IMR-90 (cell line): Measurements from ENCODE around the gene TIAM2. TPM values are rescaled to one million over a fixed set of nuclear protein-coding genes. Genes with fewer than 3 reads are reported as not detected.

Source experiments
- ATAC-seq: fragments of 200-7000 bp; cut with Tn5 transposase; 2 replicates; pipeline ENCODE4 v1.9.1; 2020; ENCODE audit warnings: low read depth, mild to moderate bottlenecking, moderate library complexity
- BruUV-seq: library from RNA; stranded (reverse); fragments of 400-500 nt; replicated peaks from 2 replicates; lab custom pipeline; 2021; lab: Mats Ljungman, UMichigan
- CTCF ChIA-PET: fragments of 300-600 bp; formaldehyde crosslinking; extraction: SDS; loops from one replicate; lab custom pipeline; 2021; ENCODE audit warnings: antibody characterized with exemption; lab: Yijun Ruan, JAX
- POLR2A ChIA-PET: fragments of 300-600 bp; sonication (Branson Sonifier 250); formaldehyde crosslinking; loops from one replicate; lab custom pipeline; 2022; ENCODE audit warnings: antibody characterized with exemption; ENCODE audit not compliant: unreplicated experiment; lab: Charles Lee
- DNase-seq: peaks from one replicate; pipeline ENCODE4 v3.0.0; 2013
- H2AFZ ChIP-seq: replicated peaks from 2 replicates; pipeline ENCODE3; 2013; ENCODE audit warnings: low read length, mild to moderate bottlenecking; ENCODE audit not compliant: poor library complexity
- H2AK5ac ChIP-seq: 2 replicates; pipeline ENCODE4 v1.6.1; 2013; ENCODE audit warnings: low read depth, low read length, inconsistent platforms
- H2AK9ac ChIP-seq: replicated peaks from 2 replicates; pipeline ENCODE3; 2013; ENCODE audit warnings: mild to moderate bottlenecking, low read depth, low read length, moderate library complexity; ENCODE audit not compliant: poor library complexity
- H2BK120ac ChIP-seq: 2 replicates; pipeline ENCODE4 v1.6.1; 2013; ENCODE audit warnings: low read depth, low read length, inconsistent platforms
- H2BK15ac ChIP-seq: 3 replicates; pipeline ENCODE4 v1.6.1; 2013; ENCODE audit warnings: low read depth, low read length, inconsistent platforms
- H2BK20ac ChIP-seq: 2 replicates; pipeline ENCODE4 v1.6.1; 2013; ENCODE audit warnings: low read depth, mild to moderate bottlenecking, inconsistent platforms, low read length, moderate library complexity
- H2BK5ac ChIP-seq: 2 replicates; pipeline ENCODE4 v1.6.1; 2013; ENCODE audit warnings: mild to moderate bottlenecking, low read depth, low read length, inconsistent platforms; ENCODE audit not compliant: poor library complexity, severe bottlenecking
- H3K14ac ChIP-seq: replicated peaks from 2 replicates; pipeline ENCODE4 v1.6.1; 2013; ENCODE audit warnings: low read depth, low read length, inconsistent platforms
- H3K18ac ChIP-seq: 2 replicates; pipeline ENCODE4 v1.6.1; 2013; ENCODE audit warnings: low read depth, low read length, control low read depth
- H3K23ac ChIP-seq: 2 replicates; pipeline ENCODE4 v1.6.1; 2013; ENCODE audit warnings: low read depth, low read length, inconsistent platforms
- H3K27ac ChIP-seq: 2 replicates; pipeline ENCODE4 v1.5.1; 2013; ENCODE audit warnings: mild to moderate bottlenecking, control low read depth, low read length; ENCODE audit not compliant: insufficient read depth
- H3K27me3 ChIP-seq: 2 replicates; pipeline ENCODE4 v1.6.1; 2013; ENCODE audit warnings: low read length; ENCODE audit not compliant: control insufficient read depth, insufficient read depth
- H3K36me3 ChIP-seq: 2 replicates; pipeline ENCODE4 v1.6.1; 2013; ENCODE audit warnings: low read length, mixed read lengths; ENCODE audit not compliant: control insufficient read depth, insufficient read depth
- H3K4ac ChIP-seq: 2 replicates; pipeline ENCODE4 v1.6.1; 2013; ENCODE audit warnings: low read depth, low read length, inconsistent platforms
- H3K4me1 ChIP-seq: 2 replicates; pipeline ENCODE4 v1.6.1; 2013; ENCODE audit warnings: low read length, mixed read lengths; ENCODE audit not compliant: control insufficient read depth, insufficient read depth
- H3K4me2 ChIP-seq: 2 replicates; pipeline ENCODE4 v1.6.1; 2013; ENCODE audit warnings: low read depth, mild to moderate bottlenecking, control low read depth, low read length, moderate library complexity
- H3K4me3 ChIP-seq: 2 replicates; pipeline ENCODE4 v1.5.1; 2013; ENCODE audit warnings: low read depth, mild to moderate bottlenecking, control low read depth, low read length, moderate library complexity; ENCODE audit not compliant: insufficient read depth
- H3K56ac ChIP-seq: 2 replicates; pipeline ENCODE4 v1.6.1; 2013; ENCODE audit warnings: low read length, inconsistent platforms; ENCODE audit not compliant: insufficient read depth; ENCODE audit errors: extremely low read depth
- H3K79me1 ChIP-seq, 2 experiments: 2 replicates each; pipeline ENCODE4 v1.6.1; 2013; ENCODE audit warnings: low read length in 2 of 2, inconsistent platforms in 1 of 2, low read depth in 1 of 2
- H3K9ac ChIP-seq: 2 replicates; pipeline ENCODE4 v1.6.1; 2013; ENCODE audit warnings: low read depth, low read length, control low read depth
- H3K9me1 ChIP-seq: 2 replicates; pipeline ENCODE4 v1.6.1; 2013; ENCODE audit warnings: low read length, inconsistent platforms; ENCODE audit not compliant: insufficient read depth
- H3K9me3 ChIP-seq: 2 replicates; pipeline ENCODE4 v1.6.1; 2013; ENCODE audit warnings: low read length; ENCODE audit not compliant: control insufficient read depth, insufficient read depth
- H4K20me1 ChIP-seq: 2 replicates; pipeline ENCODE4 v1.6.1; 2013; ENCODE audit warnings: low read length, inconsistent platforms; ENCODE audit not compliant: insufficient read depth
- H4K5ac ChIP-seq: 2 replicates; pipeline ENCODE4 v1.6.1; 2013; ENCODE audit warnings: mild to moderate bottlenecking, low read depth, low read length, control low read depth
- H4K8ac ChIP-seq, 2 experiments: 2 replicates each; pipeline ENCODE4 v1.6.1; 2013; ENCODE audit warnings: low read depth in 2 of 2, low read length in 2 of 2, control low read depth in 1 of 2, inconsistent platforms in 1 of 2
- H4K91ac ChIP-seq: 2 replicates; pipeline ENCODE4 v1.6.1; 2013; ENCODE audit warnings: low read depth, low read length, inconsistent platforms; ENCODE audit not compliant: insufficient read depth
- CEBPB ChIP-seq: IDR thresholded peaks from 2 replicates; pipeline ENCODE4 v1.6.1; 2012; ENCODE audit warnings: low read depth, low read length, improper control_type of control experiment
- MAFK ChIP-seq: IDR thresholded peaks from 2 replicates; pipeline ENCODE4 v1.6.1; 2012; ENCODE audit warnings: low read depth, low read length, improper control_type of control experiment
- WGBS, 2 experiments: methylation state at CpG; one replicate each; pipeline versions ENCODE4 v1.1.5 to v1.1.7; 2013; ENCODE audit warnings: missing lambda C conversion rate in 2 of 2; ENCODE audit not compliant: insufficient read length in 1 of 2; ENCODE audit errors: extremely low coverage in 2 of 2; 5-methylcytosine and 5-hydroxymethylcytosine counted together
- dilution Hi-C: fragments of 300-500 bp; cut with HindIII; formaldehyde crosslinking; loops from one replicate; pipeline ENCODE4 v1.14.3; 2018; ENCODE audit warnings: low sequenced_read_pairs; ENCODE audit not compliant: unreplicated experiment
- in situ Hi-C: fragments of 300-500 bp; cut with MboI; formaldehyde crosslinking; loops from 3 replicates; pipeline ENCODE4 v1.14.3; 2019; ENCODE audit warnings: low sequenced_read_pairs, inconsistent platforms, mixed read lengths
- intact Hi-C: fragments of 100-400 bp; cut with micrococcal nuclease; formaldehyde crosslinking; loops from 2 replicates; pipeline ENCODE4 v1.10.0; 2022
- polyA plus RNA-seq, 3 experiments: library from polyadenylated mRNA; depleted of rRNA; stranded (reverse); fragments of >200 nt; gene quantifications; 2 replicates each; pipeline ENCODE4 v1.2.3, GENCODE V29; 2012; ENCODE audit warnings: low replicate concordance in 1 of 3
- total RNA-seq: library from RNA; depleted of rRNA; stranded (reverse); fragments of >200 nt; gene quantifications from 2 replicates; pipeline ENCODE4 v1.2.3, GENCODE V29; 2012

TIAM2 gene
- total and polyA plus RNA-seq, 2 of the 4 experiments (the other 2 are of a cell fraction), result 3.1 to 4.7 TPM

DNA sequence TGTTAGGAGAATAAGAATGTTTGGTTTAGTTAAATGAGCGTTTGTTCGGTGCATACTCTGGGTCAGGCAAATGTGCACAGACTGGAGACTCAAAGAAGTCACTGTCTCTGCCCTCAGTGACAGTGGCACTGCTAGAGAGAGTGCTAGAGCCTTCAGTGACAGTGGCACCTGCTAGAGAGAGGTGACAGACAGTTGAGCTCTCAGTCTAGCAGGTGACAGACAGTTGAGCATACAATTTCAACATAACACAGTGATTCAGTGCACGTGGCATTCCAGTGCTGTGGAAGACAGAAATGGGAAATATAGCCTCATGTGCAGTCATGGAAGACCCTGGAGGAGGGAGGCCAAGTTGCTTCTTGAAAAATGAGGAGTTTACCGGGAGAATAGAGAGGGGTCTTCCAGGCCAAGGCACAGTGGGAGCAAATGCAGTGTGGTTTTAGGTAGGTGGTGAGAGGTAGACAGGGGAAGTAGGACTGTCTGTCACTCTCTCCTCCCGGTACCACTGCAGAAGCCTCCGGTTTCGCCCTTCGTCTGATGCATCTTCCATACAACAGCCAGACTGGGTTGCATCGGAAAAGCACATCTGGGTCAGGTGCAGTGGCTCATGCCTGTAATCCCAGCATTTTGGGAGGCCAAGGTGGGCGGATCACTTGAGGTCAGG is 160.8 kb downstream of the TIAM2 start:
- no peak overlapping the region for H3K56ac ChIP-seq
- H3K27me3 ChIP-seq, result no peaks in the 10 kb centered on the region
- no peak overlapping the region for H3K18ac ChIP-seq
- in situ Hi-C loops, result no loop called here
- peak overlapping the region; percentile 22; the same call in 1 of the 2 replicates for H2BK20ac ChIP-seq
- peak overlapping the region; percentile 50 for H2BK120ac ChIP-seq
- H3K27ac ChIP-seq, result no peak overlapping the region
- H3K4me3 ChIP-seq, result no peak overlapping the region
- peak overlapping the region; percentile 62 for H4K91ac ChIP-seq
- H2BK5ac ChIP-seq, result no peak overlapping the region
- no peaks in the 10 kb centered on the region for H3K9me3 ChIP-seq
- WGBS, 2 experiments, result 94% methylated on average over 7 of the region's 10 CpGs; no CpG with 5 or more reads in 1 of the 2 experiments
- peaks cover 12% of the 10 kb centered on the region for H3K4me1 ChIP-seq
- H3K4ac ChIP-seq, result peak overlapping the region; percentile 30
- H2AK9ac ChIP-seq, result no peak overlapping the region
- no peak overlapping the region for H3K4me2 ChIP-seq
- BruUV-seq, result no TSS peak
- H3K9ac ChIP-seq, result no peak overlapping the region
- CTCF ChIA-PET, result no interaction called here
- DNase-seq (peak; percentile 36), ATAC-seq (no peak)
- peaks cover 0 to 24% of the 10 kb centered on the region in 2 experiments; a peak in 2 of 4 replicates for H3K79me1 ChIP-seq
- H3K23ac ChIP-seq, result no peak overlapping the region
- H3K14ac ChIP-seq, result peak overlapping the region; percentile 8
- peak overlapping the region; percentile 90; the same call in 1 of the 2 replicates for H2AK5ac ChIP-seq
- H3K36me3 ChIP-seq, result no peaks in the 10 kb centered on the region
- no peaks in the 10 kb centered on the region for H4K20me1 ChIP-seq
- no peak overlapping the region for H2AFZ ChIP-seq
- peaks cover 29% of the 10 kb centered on the region for H3K9me1 ChIP-seq
- TF ChIP-seq CEBPB, result peak; percentile 47; the same call in 1 of the 2 replicates
- no peak for TF ChIP-seq MAFK
- no peak overlapping the region for H4K8ac ChIP-seq
- POLR2A ChIA-PET, result no interaction called here
- intact Hi-C loops, result no loop called here
- no peak overlapping the region for H4K5ac ChIP-seq
- H2BK15ac ChIP-seq, result peak overlapping the region; percentile 54; the same call in 1 of the 3 replicates
- dilution Hi-C loops, result no loop called here
